SK-N-SH (cell line): ENCODE results near the gene AUP1. TPM values are rescaled to one million over a fixed set of nuclear protein-coding genes. Genes with fewer than 3 reads are reported as not detected.

ENCODE experiments used
- CTCF ChIA-PET: fragments of 300-600, 350-600 bp; formaldehyde crosslinking; extraction: SDS; loops from one replicate; lab custom pipeline; 2021; lab: Yijun Ruan, JAX
- POLR2A ChIA-PET: fragments of 350-600 bp; sonication (Branson Sonifier 250); formaldehyde crosslinking; extraction: SDS; loops from one replicate; lab custom pipeline; 2020; ENCODE audit warnings: antibody characterized with exemption, inconsistent platforms; lab: Yijun Ruan, JAX
- DNase-seq: peaks from one replicate; pipeline ENCODE4 v3.0.0; 2012
- H2AFZ ChIP-seq: fragments of 200-600 bp; sonication (generic); 2 replicates; pipeline ENCODE4 v1.8.1; 2016; ENCODE audit warnings: antibody characterized with exemption, mild to moderate bottlenecking, low read depth
- H3F3A ChIP-seq: fragments of 200-600 bp; sonication (generic); replicated peaks from 2 replicates; pipeline ENCODE3; 2016; ENCODE audit warnings: antibody characterized with exemption, mild to moderate bottlenecking; ENCODE audit not compliant: insufficient read depth
- H3K27ac ChIP-seq, 2 experiments: fragments of 200-500 bp in 1 of 2; fragments of 200-600 bp in 1 of 2; sonication (Bioruptor generic) in 1 of 2; sonication (generic), shearing (Covaris generic) in 1 of 2; 2 replicates each; pipeline versions ENCODE4 v1.5.1 to v1.6.1; 2014 to 2016; ENCODE audit warnings: low read depth in 2 of 2, inconsistent platforms in 1 of 2, low read length in 1 of 2, mild to moderate bottlenecking in 1 of 2, mixed read lengths in 1 of 2
- H3K27me3 ChIP-seq: fragments of 200-600 bp; sonication (generic), shearing (Covaris generic); 2 replicates; pipeline ENCODE4 v1.6.1; 2016; ENCODE audit warnings: mixed run types; ENCODE audit not compliant: insufficient read depth
- H3K36me3 ChIP-seq, 2 experiments: fragments of 200-500 bp in 1 of 2; fragments of 200-600 bp in 1 of 2; sonication (Bioruptor generic) in 1 of 2; sonication (generic) in 1 of 2; replicated peaks in 1 of 2; 2 replicates each; pipeline versions ENCODE3 to v1.5.1; 2014 to 2016; ENCODE audit warnings: low read length in 1 of 2, mild to moderate bottlenecking in 1 of 2; ENCODE audit not compliant: insufficient read depth in 2 of 2, control insufficient read depth in 1 of 2
- H3K4me1 ChIP-seq, 2 experiments: fragments of 200-500 bp in 1 of 2; fragments of 200-600 bp in 1 of 2; sonication (Bioruptor generic) in 1 of 2; sonication (generic), shearing (Covaris generic) in 1 of 2; 2 replicates each; pipeline versions ENCODE4 v1.5.1 to v1.6.1; 2014 to 2016; ENCODE audit warnings: low read depth in 1 of 2, low read length in 1 of 2, mixed run types in 1 of 2; ENCODE audit not compliant: insufficient read depth in 2 of 2, control insufficient read depth in 1 of 2
- H3K4me2 ChIP-seq: fragments of 200-600 bp; sonication (generic), shearing (Covaris generic); 2 replicates; pipeline ENCODE4 v1.6.1; 2017; ENCODE audit warnings: mixed run types
- H3K4me3 ChIP-seq, 2 experiments: fragments of 200-500 bp in 1 of 2; fragments of 200-600 bp in 1 of 2; sonication (Bioruptor generic) in 1 of 2; sonication (generic), shearing (Covaris generic) in 1 of 2; 2 replicates each; pipeline versions ENCODE4 v1.5.1 to v1.8.1; 2014 to 2016; ENCODE audit warnings: low read depth in 2 of 2, inconsistent platforms in 1 of 2, low read length in 1 of 2, mild to moderate bottlenecking in 1 of 2, mixed read lengths in 1 of 2, moderate library complexity in 1 of 2
- H3K79me2 ChIP-seq: fragments of 200-600 bp; sonication (generic); 2 replicates; pipeline ENCODE4 v1.8.1; 2017; ENCODE audit warnings: mild to moderate bottlenecking; ENCODE audit not compliant: insufficient read depth
- H3K9ac ChIP-seq: fragments of 200-600 bp; sonication (generic); 2 replicates; pipeline ENCODE4 v1.6.1; 2017; ENCODE audit warnings: mixed run types
- H3K9me2 ChIP-seq: fragments of 200-600 bp; sonication (generic); 2 replicates; pipeline ENCODE4 v1.6.1; 2017; ENCODE audit warnings: mixed run types
- H3K9me3 ChIP-seq: fragments of 200-600 bp; sonication (generic); 2 replicates; pipeline ENCODE4 v1.6.1; 2017; ENCODE audit warnings: mixed run types, mild to moderate bottlenecking, moderate library complexity
- H4K20me1 ChIP-seq: fragments of 200-600 bp; sonication (generic); 2 replicates; pipeline ENCODE4 v1.6.1; 2017; ENCODE audit warnings: mild to moderate bottlenecking, mixed run types; ENCODE audit not compliant: insufficient read depth
- CHD2 ChIP-seq: fragments of 150-350 bp; IDR thresholded peaks from 2 replicates; pipeline ENCODE4 v1.6.1; 2018; ENCODE audit warnings: low read length; ENCODE audit not compliant: partially characterized antibody
- ELF1 ChIP-seq: IDR thresholded peaks from 2 replicates; pipeline ENCODE4 v1.4.0; 2012
- EP300 ChIP-seq, 2 experiments: IDR thresholded peaks; 2 replicates each; pipeline versions ENCODE4 v1.4.0 to v1.6.1; 2012; ENCODE audit warnings: borderline replicate concordance in 1 of 2, low read depth in 1 of 2, low read length in 1 of 2
- EZH2phosphoT487 ChIP-seq: fragments of 200-600 bp; sonication (generic); IDR thresholded peaks from 2 replicates; pipeline ENCODE4 v1.6.1; 2017; ENCODE audit warnings: low read depth, mixed run types, mild to moderate bottlenecking, antibody characterized with exemption, moderate library complexity, borderline replicate concordance
- FOSL2 ChIP-seq: IDR thresholded peaks from 2 replicates; pipeline ENCODE4 v1.4.0; 2012; ENCODE audit warnings: low read depth, mild to moderate bottlenecking, moderate library complexity, borderline replicate concordance
- FOXJ3 ChIP-seq: sonication (generic); formaldehyde crosslinking; IDR thresholded peaks from 2 replicates; pipeline ENCODE4 v1.5.1; 2020; ENCODE audit warnings: mild to moderate bottlenecking, missing genetic modification reagents
- GATA2 ChIP-seq: sonication (generic); formaldehyde crosslinking; IDR thresholded peaks from 2 replicates; pipeline ENCODE4 v1.5.0; 2020; ENCODE audit warnings: mild to moderate bottlenecking, missing genetic modification reagents
- NRF1 ChIP-seq: IDR thresholded peaks from 2 replicates; pipeline ENCODE4 v1.6.1; 2012; ENCODE audit warnings: low read depth, mild to moderate bottlenecking, low read length
- PBX3 ChIP-seq: IDR thresholded peaks from 2 replicates; pipeline ENCODE4; 2012
- POLR2AphosphoS5 ChIP-seq: IDR thresholded peaks from 2 replicates; pipeline ENCODE4 v1.6.1; 2012; ENCODE audit warnings: low read depth, low read length
- RAD21 ChIP-seq: IDR thresholded peaks from 2 replicates; pipeline ENCODE4 v1.6.1; 2012; ENCODE audit warnings: mild to moderate bottlenecking, low read length
- RCOR1 ChIP-seq: fragments of 150-350 bp; IDR thresholded peaks from 2 replicates; pipeline ENCODE4 v1.6.1; 2017; ENCODE audit warnings: antibody characterized with exemption, low read length
- RFX5 ChIP-seq: IDR thresholded peaks from 2 replicates; pipeline ENCODE4 v1.6.1; 2012; ENCODE audit warnings: mild to moderate bottlenecking, improper control_type of control experiment, low read length
- SIN3A ChIP-seq: IDR thresholded peaks from 2 replicates; pipeline ENCODE4 v1.6.1; 2012; ENCODE audit warnings: low read depth, mild to moderate bottlenecking, low read length, moderate library complexity, borderline replicate concordance
- TAF1 ChIP-seq: IDR thresholded peaks from 2 replicates; pipeline ENCODE4 v1.6.1; 2012; ENCODE audit warnings: low read depth, mild to moderate bottlenecking, low read length, moderate library complexity, borderline replicate concordance
- TCF12 ChIP-seq: IDR thresholded peaks from 2 replicates; pipeline ENCODE4 v1.4.0; 2012
- TEAD4 ChIP-seq: IDR thresholded peaks from 2 replicates; pipeline ENCODE4 v1.4.0; 2012; ENCODE audit warnings: mild to moderate bottlenecking, borderline replicate concordance; ENCODE audit not compliant: insufficient read depth
- YY1 ChIP-seq: IDR thresholded peaks from 2 replicates; pipeline ENCODE4 v1.4.0; 2012; ENCODE audit warnings: low read depth, mild to moderate bottlenecking
- ZBTB33 ChIP-seq: IDR thresholded peaks from 2 replicates; pipeline ENCODE4 v1.4.0; 2012; ENCODE audit warnings: low read depth, borderline replicate concordance
- WGBS: methylation state at CpG from one replicate; pipeline ENCODE4 v1.1.6; 2017; ENCODE audit warnings: low lambda C conversion rate; 5-methylcytosine and 5-hydroxymethylcytosine counted together
- polyA plus RNA-seq, 3 experiments: library from polyadenylated mRNA; depleted of rRNA; stranded (reverse); fragments of >200 nt; gene quantifications; 2 replicates each; pipeline ENCODE4 v1.2.3, GENCODE V29; 2012
- TF ChIP-seq, protein P1 (sequence below): fragments of 150-350 bp; IDR thresholded peaks from 2 replicates; pipeline ENCODE4 v1.6.1; 2017; ENCODE audit warnings: antibody characterized with exemption, low read length, low read depth, borderline replicate concordance
- TF ChIP-seq, protein P2 (sequence below): IDR thresholded peaks from 2 replicates; pipeline ENCODE4 v1.6.1; 2012; ENCODE audit warnings: mild to moderate bottlenecking, low read depth, low read length, moderate library complexity
- TF ChIP-seq, protein P3 (sequence below): fragments of 200-600 bp; sonication (generic); IDR thresholded peaks from 2 replicates; pipeline ENCODE4 v1.6.1; 2017; ENCODE audit warnings: antibody characterized with exemption, mild to moderate bottlenecking, moderate library complexity

Gene AUP1
- polyA plus RNA-seq, 1 of the 3 experiments (the other 2 are of a cell fraction) = 118 TPM

DNA sequence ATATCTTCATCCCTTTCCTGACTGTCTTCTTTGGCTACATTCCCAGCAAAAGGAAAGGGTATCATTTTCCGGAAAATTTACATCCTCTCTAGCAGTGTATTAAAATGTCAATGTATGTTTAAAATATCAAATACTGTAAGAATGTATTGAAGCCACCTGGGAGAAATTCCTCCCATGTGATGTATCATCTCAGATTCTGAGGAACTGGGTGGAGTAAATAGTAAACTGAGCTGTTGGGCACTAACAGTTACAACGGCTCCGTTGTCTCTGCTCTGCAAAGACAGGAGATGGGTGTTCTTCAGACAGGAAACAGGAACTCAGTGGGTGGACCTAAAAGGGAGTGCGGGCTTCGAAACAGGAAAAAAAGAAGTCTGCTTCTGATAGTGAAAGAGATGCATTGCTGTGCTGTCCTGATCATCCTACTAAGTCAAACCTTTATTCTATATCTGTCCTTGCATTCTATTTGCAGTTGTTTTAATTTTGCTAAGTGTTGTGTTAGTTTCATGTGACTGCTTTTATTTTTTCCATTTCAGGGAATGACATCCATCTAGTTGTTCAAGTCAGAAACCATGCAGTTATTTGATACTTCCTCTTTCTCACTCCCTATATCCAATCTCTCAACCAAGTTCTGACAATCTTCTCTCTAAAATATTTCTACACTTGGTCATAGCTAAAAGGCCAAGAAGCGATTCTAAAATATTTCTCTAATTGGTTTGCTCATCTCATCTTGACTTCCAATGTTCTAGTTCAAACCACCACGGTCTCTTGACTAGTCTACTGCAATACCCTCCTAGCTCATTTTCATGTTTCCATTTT is 44.4 kb upstream of the AUP1 start:
- ChIA-PET CTCF (interaction anchor here (1.0 to 7.3 kb wide), 3 partner anchors 14 to 91 kb away, joined by 3 to 75 read pairs (median 4); partner anchors contain the start of genes CCDC142 and TTC31), POLR2A (no interaction called here)
- Histone ChIP-seq H3K4me3 (peak overlapping the region; percentile 29 to 36; a peak in 2 of 4 replicates), H2AFZ (peak overlapping the region; percentile 75), H3K9me3 (no peaks in the 10 kb centered on the region), H3K36me3 (no peaks in the 10 kb centered on the region), H3F3A (peaks cover 33% of the 10 kb centered on the region), H3K4me1 (peaks cover 7 to 21% of the 10 kb centered on the region in 2 experiments), H3K9ac (peak overlapping the region; percentile 11; the same call in 1 of the 2 replicates), H3K4me2 (peak overlapping the region; percentile 49), H3K27ac (peak overlapping the region; percentile 68 to 82), H3K9me2 (no peaks in the 10 kb centered on the region), H3K79me2 (no peaks in the 10 kb centered on the region), H4K20me1 (no peaks in the 10 kb centered on the region), H3K27me3 (no peaks in the 10 kb centered on the region)
- 24% methylated on average over 7 of the region's 7 CpGs for WGBS
- no peak for DNase-seq
- TF ChIP-seq TAF1 (peak; percentile 62; the same call in 1 of the 2 replicates), PBX3 (peak; percentile 59), RFX5 (no peak), POLR2AphosphoS5 (peak; percentile 79), EZH2phosphoT487 (no peak), YY1 (peak; percentile 15; the same call in 1 of the 2 replicates), FOSL2 (peak; percentile 21; the same call in 1 of the 2 replicates), SIN3A (peak; percentile 66; the same call in 1 of the 2 replicates), RAD21 (no peak; the same call in 1 of the 2 replicates), GATA2 (no peak), TEAD4 (0 out of 2 replicates have a peak, but pooled peaks have one; percentile 19), EP300 (IDR thresholded peaks at IDR 0.05; ENCODE audit: borderline replicate concordance in 1 of 2, low read depth in 1 of 2, low read length in 1 of 2) (peak in 1 of 2 experiments; percentile 22; a peak in 1 of 4 replicates), FOXJ3 (CRISPR knock-in tag) (no peak), ELF1 (peak; percentile 52), ZBTB33 (no peak), TCF12 (peak; percentile 67), NRF1 (no peak), RCOR1 (no peak), CHD2 (no peak)
- TF ChIP-seq, protein P1, sequence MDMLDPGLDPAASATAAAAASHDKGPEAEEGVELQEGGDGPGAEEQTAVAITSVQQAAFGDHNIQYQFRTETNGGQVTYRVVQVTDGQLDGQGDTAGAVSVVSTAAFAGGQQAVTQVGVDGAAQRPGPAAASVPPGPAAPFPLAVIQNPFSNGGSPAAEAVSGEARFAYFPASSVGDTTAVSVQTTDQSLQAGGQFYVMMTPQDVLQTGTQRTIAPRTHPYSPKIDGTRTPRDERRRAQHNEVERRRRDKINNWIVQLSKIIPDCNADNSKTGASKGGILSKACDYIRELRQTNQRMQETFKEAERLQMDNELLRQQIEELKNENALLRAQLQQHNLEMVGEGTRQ = no peak
- TF ChIP-seq, protein P2, sequence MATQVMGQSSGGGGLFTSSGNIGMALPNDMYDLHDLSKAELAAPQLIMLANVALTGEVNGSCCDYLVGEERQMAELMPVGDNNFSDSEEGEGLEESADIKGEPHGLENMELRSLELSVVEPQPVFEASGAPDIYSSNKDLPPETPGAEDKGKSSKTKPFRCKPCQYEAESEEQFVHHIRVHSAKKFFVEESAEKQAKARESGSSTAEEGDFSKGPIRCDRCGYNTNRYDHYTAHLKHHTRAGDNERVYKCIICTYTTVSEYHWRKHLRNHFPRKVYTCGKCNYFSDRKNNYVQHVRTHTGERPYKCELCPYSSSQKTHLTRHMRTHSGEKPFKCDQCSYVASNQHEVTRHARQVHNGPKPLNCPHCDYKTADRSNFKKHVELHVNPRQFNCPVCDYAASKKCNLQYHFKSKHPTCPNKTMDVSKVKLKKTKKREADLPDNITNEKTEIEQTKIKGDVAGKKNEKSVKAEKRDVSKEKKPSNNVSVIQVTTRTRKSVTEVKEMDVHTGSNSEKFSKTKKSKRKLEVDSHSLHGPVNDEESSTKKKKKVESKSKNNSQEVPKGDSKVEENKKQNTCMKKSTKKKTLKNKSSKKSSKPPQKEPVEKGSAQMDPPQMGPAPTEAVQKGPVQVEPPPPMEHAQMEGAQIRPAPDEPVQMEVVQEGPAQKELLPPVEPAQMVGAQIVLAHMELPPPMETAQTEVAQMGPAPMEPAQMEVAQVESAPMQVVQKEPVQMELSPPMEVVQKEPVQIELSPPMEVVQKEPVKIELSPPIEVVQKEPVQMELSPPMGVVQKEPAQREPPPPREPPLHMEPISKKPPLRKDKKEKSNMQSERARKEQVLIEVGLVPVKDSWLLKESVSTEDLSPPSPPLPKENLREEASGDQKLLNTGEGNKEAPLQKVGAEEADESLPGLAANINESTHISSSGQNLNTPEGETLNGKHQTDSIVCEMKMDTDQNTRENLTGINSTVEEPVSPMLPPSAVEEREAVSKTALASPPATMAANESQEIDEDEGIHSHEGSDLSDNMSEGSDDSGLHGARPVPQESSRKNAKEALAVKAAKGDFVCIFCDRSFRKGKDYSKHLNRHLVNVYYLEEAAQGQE = no peak
- TF ChIP-seq, protein P3, sequence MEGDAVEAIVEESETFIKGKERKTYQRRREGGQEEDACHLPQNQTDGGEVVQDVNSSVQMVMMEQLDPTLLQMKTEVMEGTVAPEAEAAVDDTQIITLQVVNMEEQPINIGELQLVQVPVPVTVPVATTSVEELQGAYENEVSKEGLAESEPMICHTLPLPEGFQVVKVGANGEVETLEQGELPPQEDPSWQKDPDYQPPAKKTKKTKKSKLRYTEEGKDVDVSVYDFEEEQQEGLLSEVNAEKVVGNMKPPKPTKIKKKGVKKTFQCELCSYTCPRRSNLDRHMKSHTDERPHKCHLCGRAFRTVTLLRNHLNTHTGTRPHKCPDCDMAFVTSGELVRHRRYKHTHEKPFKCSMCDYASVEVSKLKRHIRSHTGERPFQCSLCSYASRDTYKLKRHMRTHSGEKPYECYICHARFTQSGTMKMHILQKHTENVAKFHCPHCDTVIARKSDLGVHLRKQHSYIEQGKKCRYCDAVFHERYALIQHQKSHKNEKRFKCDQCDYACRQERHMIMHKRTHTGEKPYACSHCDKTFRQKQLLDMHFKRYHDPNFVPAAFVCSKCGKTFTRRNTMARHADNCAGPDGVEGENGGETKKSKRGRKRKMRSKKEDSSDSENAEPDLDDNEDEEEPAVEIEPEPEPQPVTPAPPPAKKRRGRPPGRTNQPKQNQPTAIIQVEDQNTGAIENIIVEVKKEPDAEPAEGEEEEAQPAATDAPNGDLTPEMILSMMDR = no peak
